Lower lobe of right lung (tissue), 2 donors: ENCODE data around the gene GPC6. TPM values are rescaled to one million over a fixed set of nuclear protein-coding genes. Genes with fewer than 3 reads are reported as not detected.

Source experiments
- ATAC-seq, 2 donors: fragments of 200-7000 bp; cut with Tn5 transposase; one replicate each; pipeline ENCODE4 v1.9.1; 2020 to 2022; ENCODE audit warnings: mild to moderate bottlenecking in 2 of 2, moderate library complexity in 2 of 2
- DNase-seq: peaks from one replicate; pipeline ENCODE4 v3.0.0-alpha.2; 2020
- H3K27ac ChIP-seq: fragments of 200-600 bp; one replicate; pipeline ENCODE4 v1.8.0; 2022
- H3K27me3 ChIP-seq: fragments of 200-600 bp; one replicate; pipeline ENCODE4 v1.8.0; 2022; ENCODE audit warnings: low read depth
- H3K36me3 ChIP-seq: fragments of 200-600 bp; one replicate; pipeline ENCODE4 v1.8.0; 2022; ENCODE audit warnings: mild to moderate bottlenecking
- H3K4me1 ChIP-seq: fragments of 200-600 bp; one replicate; pipeline ENCODE4 v1.8.0; 2022
- H3K4me3 ChIP-seq: fragments of 200-600 bp; one replicate; pipeline ENCODE4 v1.8.0; 2022; ENCODE audit warnings: mild to moderate bottlenecking
- H3K9me3 ChIP-seq: fragments of 200-600 bp; one replicate; pipeline ENCODE4 v1.8.0; 2022
- intact Hi-C: fragments of 100-400 bp; cut with DNase I; formaldehyde crosslinking; loops from one replicate; pipeline ENCODE4 v1.11.0; 2022
- total RNA-seq: library from RNA; stranded (reverse); fragmentation: NEBNext Ultra II Directional; extraction: Animal tissue kit (Norgen Biotek cat#: 25700); gene quantifications from one replicate; pipeline ENCODE4 v1.2.1, GENCODE V29; 2021
- TF ChIP-seq, protein P1 (sequence below): fragments of 200-600 bp; IDR thresholded peaks from one replicate; pipeline ENCODE4 v1.8.0; 2022; ENCODE audit warnings: antibody characterized with exemption, mild to moderate bottlenecking
- donor health status: DM: no; HTN: yes; CAD: no; lungs with severe emphysema.

Gene GPC6
- total RNA-seq, 1 donor from 2014 or later = 5.5 TPM

DNA sequence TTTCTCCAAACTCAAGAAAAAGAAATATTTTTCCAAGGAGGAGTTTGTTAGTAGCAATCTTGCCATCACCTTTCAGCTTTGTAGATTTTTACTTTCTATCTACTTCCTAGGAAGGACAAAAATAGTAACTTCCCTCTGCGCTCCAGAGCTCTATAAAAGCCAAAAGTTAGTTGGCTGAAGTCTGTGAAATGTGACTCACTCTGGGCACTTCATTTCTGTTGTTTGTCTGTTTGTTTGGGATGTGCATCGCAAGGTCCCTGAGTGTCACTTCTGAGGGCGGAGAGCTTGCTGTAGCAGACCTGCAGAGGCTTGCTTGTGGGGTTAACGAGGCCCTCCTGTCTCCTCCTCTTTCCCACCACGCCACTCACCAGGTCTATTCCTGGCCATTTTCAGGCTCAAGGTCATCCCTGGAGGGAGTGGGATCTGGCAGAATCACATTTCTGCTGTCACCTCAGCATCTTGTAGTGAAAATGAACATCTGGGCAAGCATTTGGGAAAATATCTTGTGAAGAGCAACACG is 307.6 kb downstream of the GPC6 start:
- H3K4me3 ChIP-seq = no peak overlapping the region
- intact Hi-C loops = no loop called here
- no peak for DNase-seq
- no peaks in the 10 kb centered on the region for H3K9me3 ChIP-seq
- no peaks in the 10 kb centered on the region for H3K4me1 ChIP-seq
- H3K27ac ChIP-seq = no peak overlapping the region
- TF ChIP-seq, protein P1, sequence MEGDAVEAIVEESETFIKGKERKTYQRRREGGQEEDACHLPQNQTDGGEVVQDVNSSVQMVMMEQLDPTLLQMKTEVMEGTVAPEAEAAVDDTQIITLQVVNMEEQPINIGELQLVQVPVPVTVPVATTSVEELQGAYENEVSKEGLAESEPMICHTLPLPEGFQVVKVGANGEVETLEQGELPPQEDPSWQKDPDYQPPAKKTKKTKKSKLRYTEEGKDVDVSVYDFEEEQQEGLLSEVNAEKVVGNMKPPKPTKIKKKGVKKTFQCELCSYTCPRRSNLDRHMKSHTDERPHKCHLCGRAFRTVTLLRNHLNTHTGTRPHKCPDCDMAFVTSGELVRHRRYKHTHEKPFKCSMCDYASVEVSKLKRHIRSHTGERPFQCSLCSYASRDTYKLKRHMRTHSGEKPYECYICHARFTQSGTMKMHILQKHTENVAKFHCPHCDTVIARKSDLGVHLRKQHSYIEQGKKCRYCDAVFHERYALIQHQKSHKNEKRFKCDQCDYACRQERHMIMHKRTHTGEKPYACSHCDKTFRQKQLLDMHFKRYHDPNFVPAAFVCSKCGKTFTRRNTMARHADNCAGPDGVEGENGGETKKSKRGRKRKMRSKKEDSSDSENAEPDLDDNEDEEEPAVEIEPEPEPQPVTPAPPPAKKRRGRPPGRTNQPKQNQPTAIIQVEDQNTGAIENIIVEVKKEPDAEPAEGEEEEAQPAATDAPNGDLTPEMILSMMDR = no peak
- no peaks in the 10 kb centered on the region for H3K36me3 ChIP-seq
- no peaks in the 10 kb centered on the region for H3K27me3 ChIP-seq
- no peak for ATAC-seq

GRCh38 chr13:93535251-93535650 is 308.6 kb downstream of the GPC6 start:
- Histone ChIP-seq H3K36me3 (no peaks in the 10 kb centered on the region), H3K9me3 (no peaks in the 10 kb centered on the region), H3K4me3 (no peak overlapping the region), H3K27ac (no peak overlapping the region), H3K4me1 (no peaks in the 10 kb centered on the region), H3K27me3 (no peaks in the 10 kb centered on the region)
- no peak for ATAC-seq
- DNase-seq = no peak
- intact Hi-C loops = no loop called here
- TF ChIP-seq, protein P1 = no peak

- H3K27ac ChIP-seq = no peak overlapping the region
- TF ChIP-seq, protein P1 = no peak
- no peaks in the 10 kb centered on the region for H3K4me1 ChIP-seq
- no peaks in the 10 kb centered on the region for H3K9me3 ChIP-seq
- no peaks in the 10 kb centered on the region for H3K27me3 ChIP-seq
- intact Hi-C loops = no loop called here
- DNase-seq = no peak
- ATAC-seq = no peak
- H3K36me3 ChIP-seq = no peaks in the 10 kb centered on the region
- no peak overlapping the region for H3K4me3 ChIP-seq
Measured at GRCh38 chr13:93539914-93540313, 313.3 kb downstream of the GPC6 start.

- H3K9me3 ChIP-seq = no peaks in the 10 kb centered on the region
- no peak overlapping the region for H3K27ac ChIP-seq
- H3K27me3 ChIP-seq = no peaks in the 10 kb centered on the region
- TF ChIP-seq, protein P1 = no peak
- ATAC-seq = no peak
- H3K36me3 ChIP-seq = no peaks in the 10 kb centered on the region
- H3K4me3 ChIP-seq = no peak overlapping the region
- intact Hi-C loops = no loop called here
- H3K4me1 ChIP-seq = no peaks in the 10 kb centered on the region
- DNase-seq = no peak
Measured at GRCh38 chr13:93547886-93548285, 321.3 kb downstream of the GPC6 start.

- TF ChIP-seq, protein P1 = no peak
- Histone ChIP-seq H3K36me3 (no peaks in the 10 kb centered on the region), H3K4me1 (no peaks in the 10 kb centered on the region), H3K9me3 (no peaks in the 10 kb centered on the region), H3K4me3 (no peak overlapping the region), H3K27ac (no peak overlapping the region), H3K27me3 (no peaks in the 10 kb centered on the region)
- intact Hi-C loops = no loop called here
- DNase-seq (no peak), ATAC-seq (no peak)
Measured at GRCh38 chr13:93549326-93550005, 322.9 kb downstream of the GPC6 start.
